SK-N-SH treated with all-trans-retinoic acid at 6 μM for 48 hours (cell line): ENCODE results near the gene NOC4L.

Source experiments
- ATAC-seq: fragments of 200-7000 bp; cut with Tn5 transposase; 3 replicates; pipeline ENCODE4 v1.9.1; 2020; ENCODE audit warnings: mild to moderate bottlenecking, moderate library complexity
- ARNTL ChIP-seq: fragments of 450-650 bp; formaldehyde crosslinking; IDR thresholded peaks from 2 replicates; pipeline ENCODE4 v1.5.0; 2020; ENCODE audit warnings: low read depth, mild to moderate bottlenecking, moderate library complexity, borderline replicate concordance
- BACH2 ChIP-seq: fragments of 250-450 bp; sonication (Bioruptor Pico); IDR thresholded peaks from 2 replicates; pipeline ENCODE4 v1.9.0; 2021; ENCODE audit warnings: mild to moderate bottlenecking, borderline replicate concordance
- CSDC2 ChIP-seq: fragments of 250-450 bp; sonication (Bioruptor Pico); IDR thresholded peaks from 2 replicates; pipeline ENCODE4 v1.5.0; 2020; ENCODE audit warnings: mild to moderate bottlenecking, moderate library complexity
- ESRRG ChIP-seq: fragments of 250-450 bp; sonication (Bioruptor Pico); IDR thresholded peaks from 2 replicates; pipeline ENCODE4 v1.6.1; 2021; ENCODE audit warnings: mild to moderate bottlenecking
- GLIS3 ChIP-seq: fragments of 250-450 bp; sonication (Bioruptor Pico); IDR thresholded peaks from 2 replicates; pipeline ENCODE4 v1.5.0; 2020; ENCODE audit warnings: mild to moderate bottlenecking, moderate library complexity
- ISL1 ChIP-seq: fragments of 250-450 bp; sonication (Bioruptor Pico); IDR thresholded peaks from 2 replicates; pipeline ENCODE4 v2.1.2; 2022; ENCODE audit warnings: mild to moderate bottlenecking, moderate library complexity
- OSR1 ChIP-seq: fragments of 250-450 bp; sonication (Bioruptor Pico); IDR thresholded peaks from 2 replicates; pipeline ENCODE4 v1.8.0; 2022; ENCODE audit warnings: moderate library complexity, mild to moderate bottlenecking, inconsistent platforms
- PPARA ChIP-seq: fragments of 250-450 bp; sonication (Bioruptor Pico); IDR thresholded peaks from 2 replicates; pipeline ENCODE4 v1.5.0; 2020; ENCODE audit warnings: mild to moderate bottlenecking, borderline replicate concordance
- RARB ChIP-seq: fragments of 250-450 bp; sonication (Bioruptor Pico); IDR thresholded peaks from 2 replicates; pipeline ENCODE4 v1.8.0; 2021; ENCODE audit warnings: mild to moderate bottlenecking, moderate library complexity
- SNAI2 ChIP-seq: fragments of 250-450 bp; sonication (Bioruptor Pico); IDR thresholded peaks from 2 replicates; pipeline ENCODE4 v1.5.0; 2020; ENCODE audit warnings: mild to moderate bottlenecking, moderate library complexity
- TCF4 ChIP-seq: fragments of 250-450 bp; sonication (Bioruptor Pico); IDR thresholded peaks from 2 replicates; pipeline ENCODE4 v1.8.0; 2021; ENCODE audit warnings: mild to moderate bottlenecking, moderate library complexity, borderline replicate concordance
- TOX ChIP-seq: fragments of 250-450 bp; sonication (Bioruptor Pico); IDR thresholded peaks from 2 replicates; pipeline ENCODE4 v1.8.0; 2021; ENCODE audit warnings: mild to moderate bottlenecking, moderate library complexity, borderline replicate concordance
- ZC3H10 ChIP-seq: fragments of 250-450 bp; sonication (Bioruptor Pico); IDR thresholded peaks from 2 replicates; pipeline ENCODE4 v1.5.1; 2021; ENCODE audit warnings: mild to moderate bottlenecking, moderate library complexity
- ZFP3 ChIP-seq: fragments of 250-450 bp; sonication (Bioruptor Pico); IDR thresholded peaks from 2 replicates; pipeline ENCODE4 v1.5.0; 2020; ENCODE audit warnings: mild to moderate bottlenecking, moderate library complexity
- ZFP30 ChIP-seq: fragments of 450-650 bp; formaldehyde crosslinking; IDR thresholded peaks from 2 replicates; pipeline ENCODE4 v1.5.0; 2022; ENCODE audit warnings: mild to moderate bottlenecking, moderate library complexity
- ZNF565 ChIP-seq: fragments of 450-650 bp; formaldehyde crosslinking; conservative IDR thresholded peaks from 2 replicates; pipeline ENCODE4 v1.5.0; 2020; ENCODE audit warnings: low read depth, mild to moderate bottlenecking, moderate library complexity
- ZNF70 ChIP-seq: fragments of 450-650 bp; formaldehyde crosslinking; IDR thresholded peaks from 2 replicates; pipeline ENCODE4 v1.5.0; 2020; ENCODE audit warnings: mild to moderate bottlenecking, moderate library complexity
- TF ChIP-seq, protein P1 (sequence below): fragments of 250-450 bp; sonication (Bioruptor Pico); IDR thresholded peaks from 2 replicates; pipeline ENCODE4 v1.5.1; 2020; ENCODE audit warnings: low read depth, mild to moderate bottlenecking, moderate library complexity
- TF ChIP-seq, protein P2 (sequence below): fragments of 250-450 bp; sonication (Bioruptor Pico); IDR thresholded peaks from 2 replicates; pipeline ENCODE4 v1.5.0; 2020; ENCODE audit warnings: mild to moderate bottlenecking, moderate library complexity
- TF ChIP-seq, protein P3 (sequence below): fragments of 250-450 bp; sonication (Bioruptor Pico); IDR thresholded peaks from 2 replicates; pipeline ENCODE4 v1.8.0; 2020; ENCODE audit warnings: mild to moderate bottlenecking, moderate library complexity, borderline replicate concordance
- TF ChIP-seq, protein P4 (sequence below): fragments of 250-450 bp; sonication (Bioruptor Pico); IDR thresholded peaks from 2 replicates; pipeline ENCODE4 v1.5.1; 2021; ENCODE audit warnings: mild to moderate bottlenecking, moderate library complexity

The NOC4L gene

DNA sequence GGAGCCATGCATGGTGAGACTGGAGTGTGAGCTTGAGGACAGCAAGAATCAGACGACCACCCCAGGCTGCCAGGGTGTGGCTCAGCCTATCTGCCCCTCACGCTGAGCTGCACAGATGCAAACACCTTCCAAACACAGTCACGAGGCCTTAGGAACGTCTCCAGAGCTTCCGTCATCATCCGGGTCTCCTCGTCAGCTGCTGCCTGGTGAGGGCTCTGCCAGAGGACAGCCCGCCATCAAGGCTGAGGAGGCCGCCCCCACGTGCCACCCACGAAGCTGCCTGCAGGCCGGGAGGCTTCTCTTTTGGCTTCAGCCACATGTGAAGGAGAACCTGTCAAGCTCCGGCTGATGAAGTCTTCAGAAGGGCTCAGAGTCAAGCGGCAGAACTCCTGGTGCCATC, 13.6 kb upstream of the NOC4L start:
- TF ChIP-seq, protein P1, sequence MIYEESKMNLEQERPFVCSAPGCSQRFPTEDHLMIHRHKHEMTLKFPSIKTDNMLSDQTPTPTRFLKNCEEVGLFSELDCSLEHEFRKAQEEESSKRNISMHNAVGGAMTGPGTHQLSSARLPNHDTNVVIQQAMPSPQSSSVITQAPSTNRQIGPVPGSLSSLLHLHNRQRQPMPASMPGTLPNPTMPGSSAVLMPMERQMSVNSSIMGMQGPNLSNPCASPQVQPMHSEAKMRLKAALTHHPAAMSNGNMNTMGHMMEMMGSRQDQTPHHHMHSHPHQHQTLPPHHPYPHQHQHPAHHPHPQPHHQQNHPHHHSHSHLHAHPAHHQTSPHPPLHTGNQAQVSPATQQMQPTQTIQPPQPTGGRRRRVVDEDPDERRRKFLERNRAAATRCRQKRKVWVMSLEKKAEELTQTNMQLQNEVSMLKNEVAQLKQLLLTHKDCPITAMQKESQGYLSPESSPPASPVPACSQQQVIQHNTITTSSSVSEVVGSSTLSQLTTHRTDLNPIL: no peak
- TF ChIP-seq GLIS3: no peak
- no peak for TF ChIP-seq TOX (CRISPR knock-in tag)
- TF ChIP-seq OSR1 (CRISPR knock-in tag): no peak
- no peak for TF ChIP-seq PPARA
- TF ChIP-seq BACH2: no peak
- no peak for TF ChIP-seq ZC3H10 (CRISPR knock-in tag)
- TF ChIP-seq ZFP30 (CRISPR knock-in tag): no peak
- no peak for TF ChIP-seq RARB (CRISPR knock-in tag)
- TF ChIP-seq ZNF70 (CRISPR knock-in tag): no peak
- no peak for TF ChIP-seq TCF4 (CRISPR knock-in tag)
- TF ChIP-seq, protein P2, sequence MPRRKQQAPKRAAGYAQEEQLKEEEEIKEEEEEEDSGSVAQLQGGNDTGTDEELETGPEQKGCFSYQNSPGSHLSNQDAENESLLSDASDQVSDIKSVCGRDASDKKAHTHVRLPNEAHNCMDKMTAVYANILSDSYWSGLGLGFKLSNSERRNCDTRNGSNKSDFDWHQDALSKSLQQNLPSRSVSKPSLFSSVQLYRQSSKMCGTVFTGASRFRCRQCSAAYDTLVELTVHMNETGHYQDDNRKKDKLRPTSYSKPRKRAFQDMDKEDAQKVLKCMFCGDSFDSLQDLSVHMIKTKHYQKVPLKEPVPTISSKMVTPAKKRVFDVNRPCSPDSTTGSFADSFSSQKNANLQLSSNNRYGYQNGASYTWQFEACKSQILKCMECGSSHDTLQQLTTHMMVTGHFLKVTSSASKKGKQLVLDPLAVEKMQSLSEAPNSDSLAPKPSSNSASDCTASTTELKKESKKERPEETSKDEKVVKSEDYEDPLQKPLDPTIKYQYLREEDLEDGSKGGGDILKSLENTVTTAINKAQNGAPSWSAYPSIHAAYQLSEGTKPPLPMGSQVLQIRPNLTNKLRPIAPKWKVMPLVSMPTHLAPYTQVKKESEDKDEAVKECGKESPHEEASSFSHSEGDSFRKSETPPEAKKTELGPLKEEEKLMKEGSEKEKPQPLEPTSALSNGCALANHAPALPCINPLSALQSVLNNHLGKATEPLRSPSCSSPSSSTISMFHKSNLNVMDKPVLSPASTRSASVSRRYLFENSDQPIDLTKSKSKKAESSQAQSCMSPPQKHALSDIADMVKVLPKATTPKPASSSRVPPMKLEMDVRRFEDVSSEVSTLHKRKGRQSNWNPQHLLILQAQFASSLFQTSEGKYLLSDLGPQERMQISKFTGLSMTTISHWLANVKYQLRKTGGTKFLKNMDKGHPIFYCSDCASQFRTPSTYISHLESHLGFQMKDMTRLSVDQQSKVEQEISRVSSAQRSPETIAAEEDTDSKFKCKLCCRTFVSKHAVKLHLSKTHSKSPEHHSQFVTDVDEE (CRISPR knock-in tag): no peak
- no peak for TF ChIP-seq ISL1 (CRISPR knock-in tag)
- no peak for TF ChIP-seq ZFP3
- ATAC-seq: no peak

DNA sequence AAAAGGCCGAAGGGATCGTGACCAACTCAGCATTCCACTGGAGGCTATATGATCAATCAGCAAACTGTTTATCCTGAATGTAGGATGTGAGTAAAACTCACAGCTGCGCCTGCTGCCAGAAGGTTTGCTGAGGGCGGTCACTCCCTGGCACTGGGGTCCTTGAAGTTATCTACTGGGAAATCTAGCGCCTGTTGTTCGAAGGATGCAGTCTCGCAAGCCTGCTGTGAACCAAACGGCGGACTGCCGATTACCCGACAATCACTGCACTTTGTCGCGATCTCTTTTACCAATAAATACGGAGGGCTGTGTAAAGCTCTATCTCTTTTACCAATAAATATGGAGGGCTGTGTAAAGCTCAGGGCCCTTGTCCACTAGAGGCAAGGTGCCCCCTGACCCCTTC, 13.0 kb upstream of the NOC4L start:
- TF ChIP-seq ZFP30 (CRISPR knock-in tag) (no peak), OSR1 (CRISPR knock-in tag) (no peak), ZC3H10 (CRISPR knock-in tag) (no peak), SNAI2 (no peak), ESRRG (CRISPR knock-in tag) (no peak), ZNF70 (CRISPR knock-in tag) (no peak), ZFP3 (no peak), ZNF565 (no peak), ARNTL (CRISPR knock-in tag) (no peak), CSDC2 (no peak), GLIS3 (no peak), PPARA (no peak), TCF4 (CRISPR knock-in tag) (no peak), ISL1 (CRISPR knock-in tag) (no peak)
- TF ChIP-seq, protein P3, sequence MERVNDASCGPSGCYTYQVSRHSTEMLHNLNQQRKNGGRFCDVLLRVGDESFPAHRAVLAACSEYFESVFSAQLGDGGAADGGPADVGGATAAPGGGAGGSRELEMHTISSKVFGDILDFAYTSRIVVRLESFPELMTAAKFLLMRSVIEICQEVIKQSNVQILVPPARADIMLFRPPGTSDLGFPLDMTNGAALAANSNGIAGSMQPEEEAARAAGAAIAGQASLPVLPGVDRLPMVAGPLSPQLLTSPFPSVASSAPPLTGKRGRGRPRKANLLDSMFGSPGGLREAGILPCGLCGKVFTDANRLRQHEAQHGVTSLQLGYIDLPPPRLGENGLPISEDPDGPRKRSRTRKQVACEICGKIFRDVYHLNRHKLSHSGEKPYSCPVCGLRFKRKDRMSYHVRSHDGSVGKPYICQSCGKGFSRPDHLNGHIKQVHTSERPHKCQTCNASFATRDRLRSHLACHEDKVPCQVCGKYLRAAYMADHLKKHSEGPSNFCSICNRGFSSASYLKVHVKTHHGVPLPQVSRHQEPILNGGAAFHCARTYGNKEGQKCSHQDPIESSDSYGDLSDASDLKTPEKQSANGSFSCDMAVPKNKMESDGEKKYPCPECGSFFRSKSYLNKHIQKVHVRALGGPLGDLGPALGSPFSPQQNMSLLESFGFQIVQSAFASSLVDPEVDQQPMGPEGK (CRISPR knock-in tag): no peak
- TF ChIP-seq, protein P1: no peak
- TF ChIP-seq, protein P2 (CRISPR knock-in tag): no peak
- ATAC-seq: no peak

DNA sequence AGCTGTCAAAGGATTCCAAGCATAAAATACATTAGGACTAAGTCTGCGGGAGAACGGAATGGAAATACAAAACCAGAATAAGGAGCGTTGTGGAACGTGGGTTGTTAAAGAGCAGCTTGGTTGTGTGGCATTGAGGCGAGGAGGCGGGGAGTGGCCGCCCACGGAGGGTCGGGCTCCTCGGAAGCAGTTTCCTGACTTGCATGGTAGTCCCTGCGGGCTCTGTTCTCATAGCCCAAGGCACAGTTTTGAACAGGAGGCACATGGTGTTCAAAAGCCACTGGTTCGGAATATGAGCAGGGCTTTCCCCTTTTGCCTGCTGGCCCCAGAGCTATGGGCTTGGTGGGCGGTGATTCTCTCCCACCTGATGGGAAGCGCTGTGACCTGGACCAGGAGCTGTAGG, 12.3 kb upstream of the NOC4L start:
- TF ChIP-seq, protein P4, sequence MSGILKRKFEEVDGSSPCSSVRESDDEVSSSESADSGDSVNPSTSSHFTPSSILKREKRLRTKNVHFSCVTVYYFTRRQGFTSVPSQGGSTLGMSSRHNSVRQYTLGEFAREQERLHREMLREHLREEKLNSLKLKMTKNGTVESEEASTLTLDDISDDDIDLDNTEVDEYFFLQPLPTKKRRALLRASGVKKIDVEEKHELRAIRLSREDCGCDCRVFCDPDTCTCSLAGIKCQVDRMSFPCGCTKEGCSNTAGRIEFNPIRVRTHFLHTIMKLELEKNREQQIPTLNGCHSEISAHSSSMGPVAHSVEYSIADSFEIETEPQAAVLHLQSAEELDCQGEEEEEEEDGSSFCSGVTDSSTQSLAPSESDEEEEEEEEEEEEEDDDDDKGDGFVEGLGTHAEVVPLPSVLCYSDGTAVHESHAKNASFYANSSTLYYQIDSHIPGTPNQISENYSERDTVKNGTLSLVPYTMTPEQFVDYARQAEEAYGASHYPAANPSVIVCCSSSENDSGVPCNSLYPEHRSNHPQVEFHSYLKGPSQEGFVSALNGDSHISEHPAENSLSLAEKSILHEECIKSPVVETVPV (CRISPR knock-in tag): no peak
- TF ChIP-seq ISL1 (CRISPR knock-in tag) (no peak), SNAI2 (no peak), ZFP3 (no peak)
- TF ChIP-seq, all 23 proteins: peak for 0
- ATAC-seq: no peak
